Neural crest cell (in vitro differentiated cells): ENCODE data around the gene CALCOCO2. TPM values are rescaled to one million over a fixed set of nuclear protein-coding genes. Genes with fewer than 3 reads are reported as not detected.
"Not testable (repeated sequence)": the region's sequence is repeated elsewhere in the genome, so short reads cannot be mapped to it uniquely, and the experiment has no call there.

Experiments used
- DNase-seq: peaks from one replicate; pipeline ENCODE4 v3.0.0; 2021; ENCODE audit warnings: low read depth, mixed read lengths, low spot score
- H3K27ac Mint-ChIP-seq: one replicate; pipeline ENCODE4 v1.8.0; 2021; ENCODE audit warnings: mild to moderate bottlenecking, mixed read lengths; ENCODE audit not compliant: unreplicated experiment
- H3K27me3 Mint-ChIP-seq: 2 replicates; pipeline ENCODE4 v1.8.0; 2021; ENCODE audit warnings: low read depth, mild to moderate bottlenecking, mixed read lengths
- H3K36me3 Mint-ChIP-seq: 2 replicates; pipeline ENCODE4 v1.8.0; 2021; ENCODE audit warnings: low read depth, mild to moderate bottlenecking, mixed read lengths
- H3K4me1 Mint-ChIP-seq: 2 replicates; pipeline ENCODE4 v1.8.0; 2021; ENCODE audit warnings: mixed read lengths
- H3K4me3 Mint-ChIP-seq: one replicate; pipeline ENCODE4 v1.8.0; 2021; ENCODE audit warnings: mild to moderate bottlenecking, mixed read lengths
- H3K9me3 Mint-ChIP-seq: 2 replicates; pipeline ENCODE4 v1.8.0; 2021; ENCODE audit warnings: mixed read lengths
- total RNA-seq: library from RNA; stranded (reverse); gene quantifications from 2 replicates; pipeline ENCODE4 v1.2.1, GENCODE V29; 2021
- TF ChIP-seq, protein P1 (sequence below): fragments of 200-600 bp; sonication (generic); conservative IDR thresholded peaks from 2 replicates; pipeline ENCODE4 v1.5.0; 2021; ENCODE audit warnings: antibody characterized with exemption, mild to moderate bottlenecking

CALCOCO2 gene
- total RNA-seq, 1 donor from 2014 or later, result 35.7 TPM

DNA sequence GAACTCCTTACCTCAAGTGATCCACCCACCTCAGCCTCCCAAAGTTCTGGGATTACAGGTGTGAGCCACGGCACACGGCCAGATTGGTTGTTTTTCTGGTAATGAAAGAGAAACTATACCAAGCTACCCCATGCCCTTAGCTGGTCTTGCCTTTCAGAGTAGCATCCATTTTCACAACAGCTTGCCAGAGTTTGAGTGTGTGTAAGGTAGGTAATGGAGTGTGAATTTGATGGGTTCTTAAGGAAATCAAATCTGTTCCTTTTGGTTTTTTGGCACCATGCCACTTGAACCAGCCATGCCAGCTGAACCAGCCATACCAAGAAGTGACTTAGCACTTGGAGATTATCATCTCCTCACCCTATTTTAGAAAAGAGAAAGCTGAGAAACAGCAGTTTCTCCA is 5.1 kb downstream of the CALCOCO2 start:
- no peak overlapping the region for H3K27ac Mint-ChIP-seq
- H3K36me3 Mint-ChIP-seq, result no peaks in the 10 kb centered on the region
- no peaks in the 10 kb centered on the region for H3K9me3 Mint-ChIP-seq
- DNase-seq, result no peak
- H3K27me3 Mint-ChIP-seq, result no peaks in the 10 kb centered on the region
- no peak overlapping the region for H3K4me3 Mint-ChIP-seq
- TF ChIP-seq, protein P1, sequence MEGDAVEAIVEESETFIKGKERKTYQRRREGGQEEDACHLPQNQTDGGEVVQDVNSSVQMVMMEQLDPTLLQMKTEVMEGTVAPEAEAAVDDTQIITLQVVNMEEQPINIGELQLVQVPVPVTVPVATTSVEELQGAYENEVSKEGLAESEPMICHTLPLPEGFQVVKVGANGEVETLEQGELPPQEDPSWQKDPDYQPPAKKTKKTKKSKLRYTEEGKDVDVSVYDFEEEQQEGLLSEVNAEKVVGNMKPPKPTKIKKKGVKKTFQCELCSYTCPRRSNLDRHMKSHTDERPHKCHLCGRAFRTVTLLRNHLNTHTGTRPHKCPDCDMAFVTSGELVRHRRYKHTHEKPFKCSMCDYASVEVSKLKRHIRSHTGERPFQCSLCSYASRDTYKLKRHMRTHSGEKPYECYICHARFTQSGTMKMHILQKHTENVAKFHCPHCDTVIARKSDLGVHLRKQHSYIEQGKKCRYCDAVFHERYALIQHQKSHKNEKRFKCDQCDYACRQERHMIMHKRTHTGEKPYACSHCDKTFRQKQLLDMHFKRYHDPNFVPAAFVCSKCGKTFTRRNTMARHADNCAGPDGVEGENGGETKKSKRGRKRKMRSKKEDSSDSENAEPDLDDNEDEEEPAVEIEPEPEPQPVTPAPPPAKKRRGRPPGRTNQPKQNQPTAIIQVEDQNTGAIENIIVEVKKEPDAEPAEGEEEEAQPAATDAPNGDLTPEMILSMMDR, result no peak
- H3K4me1 Mint-ChIP-seq, result peaks cover 6% of the 10 kb centered on the region

DNA sequence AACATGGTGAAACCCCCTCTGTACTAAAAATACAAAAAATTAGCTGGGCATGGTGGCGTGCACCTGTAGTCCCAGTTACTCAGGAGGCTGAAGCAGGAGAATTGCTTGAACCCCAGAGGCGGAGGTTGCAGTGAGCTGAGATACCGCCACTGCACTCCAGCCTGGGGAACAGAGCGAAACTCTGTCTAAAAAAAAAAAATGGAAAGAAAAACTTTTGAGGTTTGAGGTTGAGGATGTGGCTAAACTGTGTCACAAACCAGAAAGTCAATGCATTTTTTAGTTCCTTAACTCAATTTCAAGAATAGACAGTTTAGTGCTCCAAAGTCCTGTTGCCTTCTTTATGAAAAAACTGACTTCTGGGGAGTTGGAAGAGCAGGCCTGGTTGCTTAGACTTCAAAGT is 6.6 kb downstream of the CALCOCO2 start:
- not testable (repeated sequence) for H3K9me3 Mint-ChIP-seq, DNase-seq, H3K27me3 Mint-ChIP-seq, H3K27ac Mint-ChIP-seq, H3K4me3 Mint-ChIP-seq, H3K4me1 Mint-ChIP-seq, H3K36me3 Mint-ChIP-seq

DNA sequence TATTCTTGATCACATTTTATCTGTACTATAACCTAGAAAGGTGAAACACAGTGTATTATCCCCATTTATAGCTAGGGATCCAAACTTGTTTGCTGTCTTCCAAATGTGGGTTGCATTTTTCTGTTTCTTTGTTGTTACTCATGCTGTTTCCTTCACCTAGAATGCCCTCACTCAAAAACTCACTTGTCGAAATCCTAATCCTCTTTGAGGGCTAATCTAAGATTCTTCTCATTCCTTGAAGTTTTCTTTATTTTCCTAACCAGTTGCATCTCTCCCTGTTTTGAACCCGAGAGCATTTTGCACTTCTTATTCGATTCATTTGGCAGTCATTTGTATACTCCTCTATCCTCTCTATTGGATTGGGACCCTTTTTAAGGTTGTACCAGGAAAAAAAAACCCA is 9.6 kb downstream of the CALCOCO2 start:
- Mint-ChIP-seq H3K4me3 (no peak overlapping the region), H3K36me3 (no peaks in the 10 kb centered on the region), H3K4me1 (no peaks in the 10 kb centered on the region), H3K27ac (no peak overlapping the region), H3K9me3 (no peaks in the 10 kb centered on the region), H3K27me3 (no peaks in the 10 kb centered on the region)
- DNase-seq, result no peak
- TF ChIP-seq, protein P1, result no peak

DNA sequence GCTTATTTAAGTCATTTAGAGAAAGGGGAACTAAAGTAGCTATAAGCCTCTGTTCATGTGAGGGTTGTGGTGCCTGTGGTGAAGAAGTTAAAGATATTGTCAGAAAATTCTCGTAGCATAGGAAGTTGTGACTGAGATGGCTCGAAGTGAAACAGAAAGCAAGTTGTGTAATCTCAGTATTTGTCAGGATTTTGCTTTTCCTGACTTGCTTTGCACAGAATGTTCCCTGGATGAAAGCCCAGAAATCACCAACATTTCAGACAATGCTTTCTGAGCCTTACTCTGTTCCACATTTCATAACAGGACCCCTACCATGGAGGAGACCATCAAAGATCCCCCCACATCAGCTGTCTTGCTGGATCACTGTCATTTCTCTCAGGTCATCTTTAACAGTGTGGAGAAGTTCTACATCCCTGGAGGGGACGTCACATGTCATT is 10.6 kb downstream of the CALCOCO2 start:
- Mint-ChIP-seq H3K36me3 (no peaks in the 10 kb centered on the region), H3K4me3 (no peak overlapping the region), H3K27ac (no peak overlapping the region), H3K9me3 (no peaks in the 10 kb centered on the region), H3K27me3 (no peaks in the 10 kb centered on the region), H3K4me1 (no peaks in the 10 kb centered on the region)
- DNase-seq, result no peak
- TF ChIP-seq, protein P1, result no peak

DNA sequence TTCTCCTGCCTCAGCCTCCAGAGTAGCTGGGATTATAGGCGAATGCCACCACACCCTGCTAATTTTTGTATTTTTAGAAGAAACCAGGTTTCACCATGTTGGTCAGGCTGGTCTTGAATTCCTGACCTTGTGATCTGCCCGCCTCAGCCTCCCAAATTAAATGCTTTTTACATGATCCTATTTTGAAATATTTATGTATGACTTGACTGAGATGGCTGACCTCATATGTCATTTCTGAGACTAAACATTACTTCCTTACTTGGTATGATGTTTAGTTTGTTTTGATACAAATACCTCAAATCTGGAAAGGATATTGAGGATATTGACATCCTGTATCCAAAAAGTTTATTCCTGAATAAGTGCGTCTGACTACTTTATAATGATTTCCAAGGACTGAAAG is 11.9 kb downstream of the CALCOCO2 start:
- no peaks in the 10 kb centered on the region for H3K9me3 Mint-ChIP-seq
- TF ChIP-seq, protein P1, result no peak
- no peak for DNase-seq
- no peaks in the 10 kb centered on the region for H3K36me3 Mint-ChIP-seq
- no peaks in the 10 kb centered on the region for H3K27me3 Mint-ChIP-seq
- H3K4me1 Mint-ChIP-seq, result no peaks in the 10 kb centered on the region
- no peak overlapping the region for H3K4me3 Mint-ChIP-seq
- no peak overlapping the region for H3K27ac Mint-ChIP-seq

DNA sequence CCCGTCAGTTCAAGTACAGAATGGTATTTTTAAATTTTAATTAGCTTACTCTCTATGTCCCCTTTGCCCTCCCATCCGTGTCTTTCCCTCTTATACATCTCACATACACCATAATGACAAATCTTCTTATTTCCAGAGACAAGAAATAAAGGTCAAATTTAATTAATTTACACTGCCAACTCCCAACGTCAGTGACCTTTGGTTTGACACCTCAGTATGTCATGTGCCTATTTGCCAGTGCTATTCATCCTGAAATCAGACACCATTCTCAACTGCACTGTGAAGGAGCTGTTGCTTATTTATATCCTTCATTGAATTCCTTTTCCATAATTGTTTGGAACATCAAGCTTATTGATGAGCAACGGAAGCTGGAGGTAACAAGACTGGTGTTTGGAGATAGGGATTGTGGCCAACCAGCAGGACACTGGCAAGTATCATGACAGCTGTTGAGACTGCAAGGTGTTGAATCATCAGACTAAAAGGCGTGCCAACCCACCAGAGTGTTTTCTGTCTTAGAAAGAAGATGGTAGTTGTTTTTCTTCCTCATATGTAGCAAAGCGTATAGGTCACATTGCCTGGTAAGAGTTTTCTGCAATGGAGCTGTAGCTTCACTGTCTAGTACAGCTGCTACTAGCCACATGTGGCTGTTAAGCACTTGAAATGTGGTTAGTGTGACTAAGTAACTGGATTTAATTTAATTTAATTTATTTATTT is 12.5 kb downstream of the CALCOCO2 start:
- H3K9me3 Mint-ChIP-seq, result no peaks in the 10 kb centered on the region
- no peak overlapping the region for H3K27ac Mint-ChIP-seq
- TF ChIP-seq, protein P1, result no peak
- H3K4me3 Mint-ChIP-seq, result no peak overlapping the region
- no peak for DNase-seq
- H3K36me3 Mint-ChIP-seq, result no peaks in the 10 kb centered on the region
- H3K4me1 Mint-ChIP-seq, result no peaks in the 10 kb centered on the region
- no peaks in the 10 kb centered on the region for H3K27me3 Mint-ChIP-seq
